HEK293 (cell line): ENCODE measurements around the gene ANKRD45.
"Not testable (repeated sequence)": the region's sequence is repeated elsewhere in the genome, so short reads cannot be mapped to it uniquely, and the experiment has no call there.

Experiments used
- PRDM1 ChIP-seq: fragments of 450-650 bp; formaldehyde crosslinking; IDR thresholded peaks from 2 replicates; pipeline ENCODE4; 2016; ENCODE audit warnings: missing biosample characterization, missing genetic modification characterization
- ZNF561 ChIP-seq: fragments of 450-650 bp; IDR thresholded peaks from 2 replicates; pipeline ENCODE4 v1.5.1; 2018; ENCODE audit warnings: missing biosample characterization, missing genetic modification characterization, borderline replicate concordance
- ZNF777 ChIP-seq: fragments of 450-650 bp; formaldehyde crosslinking; IDR thresholded peaks from 2 replicates; pipeline ENCODE4 v1.5.1; 2017; ENCODE audit warnings: missing biosample characterization, missing genetic modification characterization, borderline replicate concordance
- TF ChIP-seq, protein P1 (sequence below): fragments of 450-650 bp; formaldehyde crosslinking; IDR thresholded peaks from 2 replicates; pipeline ENCODE4 v1.5.1; 2016; ENCODE audit warnings: missing biosample characterization, missing genetic modification characterization

DNA sequence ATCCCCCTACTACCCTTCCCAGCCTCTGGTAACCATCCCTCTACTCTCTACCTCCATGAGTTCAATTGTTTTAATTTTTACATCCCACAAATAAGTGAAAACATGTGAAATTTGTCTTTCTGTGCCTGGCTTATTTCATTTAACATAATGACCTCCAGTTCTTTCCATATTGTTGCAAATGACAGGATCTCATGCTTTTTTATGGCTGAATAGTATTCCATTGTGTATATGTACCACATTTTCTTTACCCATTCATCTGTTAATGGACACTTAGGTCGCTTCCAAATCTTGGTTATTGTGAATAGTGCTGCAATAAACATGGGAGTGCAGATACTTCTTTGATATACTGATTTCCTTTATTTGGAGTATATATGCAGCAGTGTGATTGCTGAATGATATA is 105.8 kb downstream of the ANKRD45 start:
- not testable (repeated sequence) for TF ChIP-seq ZNF777, PRDM1, ZNF561 (tag by site-specific recombination)
- TF ChIP-seq, protein P1, sequence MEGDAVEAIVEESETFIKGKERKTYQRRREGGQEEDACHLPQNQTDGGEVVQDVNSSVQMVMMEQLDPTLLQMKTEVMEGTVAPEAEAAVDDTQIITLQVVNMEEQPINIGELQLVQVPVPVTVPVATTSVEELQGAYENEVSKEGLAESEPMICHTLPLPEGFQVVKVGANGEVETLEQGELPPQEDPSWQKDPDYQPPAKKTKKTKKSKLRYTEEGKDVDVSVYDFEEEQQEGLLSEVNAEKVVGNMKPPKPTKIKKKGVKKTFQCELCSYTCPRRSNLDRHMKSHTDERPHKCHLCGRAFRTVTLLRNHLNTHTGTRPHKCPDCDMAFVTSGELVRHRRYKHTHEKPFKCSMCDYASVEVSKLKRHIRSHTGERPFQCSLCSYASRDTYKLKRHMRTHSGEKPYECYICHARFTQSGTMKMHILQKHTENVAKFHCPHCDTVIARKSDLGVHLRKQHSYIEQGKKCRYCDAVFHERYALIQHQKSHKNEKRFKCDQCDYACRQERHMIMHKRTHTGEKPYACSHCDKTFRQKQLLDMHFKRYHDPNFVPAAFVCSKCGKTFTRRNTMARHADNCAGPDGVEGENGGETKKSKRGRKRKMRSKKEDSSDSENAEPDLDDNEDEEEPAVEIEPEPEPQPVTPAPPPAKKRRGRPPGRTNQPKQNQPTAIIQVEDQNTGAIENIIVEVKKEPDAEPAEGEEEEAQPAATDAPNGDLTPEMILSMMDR (tag by site-specific recombination), result not testable (repeated sequence)
